ENCODE data around the gene FBXW11.
"Not testable (repeated sequence)": the region's sequence is repeated elsewhere in the genome, so short reads cannot be mapped to it uniquely, and the experiment has no call there.

GRCh38 chr5:171886037-171886436 lies 120.4 kb downstream of the FBXW11 start:
- TF ChIP-seq, protein P1, sequence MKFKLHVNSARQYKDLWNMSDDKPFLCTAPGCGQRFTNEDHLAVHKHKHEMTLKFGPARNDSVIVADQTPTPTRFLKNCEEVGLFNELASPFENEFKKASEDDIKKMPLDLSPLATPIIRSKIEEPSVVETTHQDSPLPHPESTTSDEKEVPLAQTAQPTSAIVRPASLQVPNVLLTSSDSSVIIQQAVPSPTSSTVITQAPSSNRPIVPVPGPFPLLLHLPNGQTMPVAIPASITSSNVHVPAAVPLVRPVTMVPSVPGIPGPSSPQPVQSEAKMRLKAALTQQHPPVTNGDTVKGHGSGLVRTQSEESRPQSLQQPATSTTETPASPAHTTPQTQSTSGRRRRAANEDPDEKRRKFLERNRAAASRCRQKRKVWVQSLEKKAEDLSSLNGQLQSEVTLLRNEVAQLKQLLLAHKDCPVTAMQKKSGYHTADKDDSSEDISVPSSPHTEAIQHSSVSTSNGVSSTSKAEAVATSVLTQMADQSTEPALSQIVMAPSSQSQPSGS (IDR thresholded peaks at IDR 0.05; ENCODE audit: low read length): not testable (repeated sequence)
- not testable (repeated sequence) for TF ChIP-seq CREB1 (IDR thresholded peaks at IDR 0.05; ENCODE audit: low read depth); POLR2A (IDR thresholded peaks at IDR 0.05; ENCODE audit: low read depth, low read length); FOXK2 (IDR thresholded peaks at IDR 0.05); MXI1 (IDR thresholded peaks at IDR 0.05; ENCODE audit: low read depth, low read length); NFYA (IDR thresholded peaks at IDR 0.05; ENCODE audit: borderline replicate concordance, low read depth, low read length); LARP7 (IDR thresholded peaks at IDR 0.05); NRF1 (conservative IDR thresholded peaks at IDR 0.05; ENCODE audit: low read depth, low read length); EGR1 (IDR thresholded peaks at IDR 0.05; ENCODE audit: borderline replicate concordance in 1 of 2, low read depth in 2 of 2, low read length in 2 of 2); RFX5 (IDR thresholded peaks at IDR 0.05; ENCODE audit: low read depth, low read length); TAF1 (IDR thresholded peaks at IDR 0.05; ENCODE audit: borderline replicate concordance, low read depth, low read length)
- TF ChIP-seq, protein P2, sequence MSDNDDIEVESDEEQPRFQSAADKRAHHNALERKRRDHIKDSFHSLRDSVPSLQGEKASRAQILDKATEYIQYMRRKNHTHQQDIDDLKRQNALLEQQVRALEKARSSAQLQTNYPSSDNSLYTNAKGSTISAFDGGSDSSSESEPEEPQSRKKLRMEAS (IDR thresholded peaks at IDR 0.05; ENCODE audit: low read depth, low read length): not testable (repeated sequence)
- TF ChIP-seq, protein P3, sequence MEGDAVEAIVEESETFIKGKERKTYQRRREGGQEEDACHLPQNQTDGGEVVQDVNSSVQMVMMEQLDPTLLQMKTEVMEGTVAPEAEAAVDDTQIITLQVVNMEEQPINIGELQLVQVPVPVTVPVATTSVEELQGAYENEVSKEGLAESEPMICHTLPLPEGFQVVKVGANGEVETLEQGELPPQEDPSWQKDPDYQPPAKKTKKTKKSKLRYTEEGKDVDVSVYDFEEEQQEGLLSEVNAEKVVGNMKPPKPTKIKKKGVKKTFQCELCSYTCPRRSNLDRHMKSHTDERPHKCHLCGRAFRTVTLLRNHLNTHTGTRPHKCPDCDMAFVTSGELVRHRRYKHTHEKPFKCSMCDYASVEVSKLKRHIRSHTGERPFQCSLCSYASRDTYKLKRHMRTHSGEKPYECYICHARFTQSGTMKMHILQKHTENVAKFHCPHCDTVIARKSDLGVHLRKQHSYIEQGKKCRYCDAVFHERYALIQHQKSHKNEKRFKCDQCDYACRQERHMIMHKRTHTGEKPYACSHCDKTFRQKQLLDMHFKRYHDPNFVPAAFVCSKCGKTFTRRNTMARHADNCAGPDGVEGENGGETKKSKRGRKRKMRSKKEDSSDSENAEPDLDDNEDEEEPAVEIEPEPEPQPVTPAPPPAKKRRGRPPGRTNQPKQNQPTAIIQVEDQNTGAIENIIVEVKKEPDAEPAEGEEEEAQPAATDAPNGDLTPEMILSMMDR (IDR thresholded peaks at IDR 0.05 in 2 of 3, conservative IDR thresholded peaks at IDR 0.05 in 1 of 3; ENCODE audit: control insufficient read depth in 2 of 3, extremely low read depth in 1 of 3, insufficient read depth in 1 of 3, low read depth in 3 of 3, low read length in 3 of 3): not testable (repeated sequence)
